ENCODE data around the gene OR2V2.
"Not testable (repeated sequence)": the region's sequence is repeated elsewhere in the genome, so short reads cannot be mapped to it uniquely, and the experiment has no call there.

Gene OR2V2

GRCh38 chr5:181149806-181150733 lies 2.7 kb downstream of the OR2V2 start:
- DNase-seq = no peak

GRCh38 chr5:181151146-181151545 lies 3.8 kb downstream of the OR2V2 start:
- no peak for DNase-seq

GRCh38 chr5:181152406-181152805 lies 5.0 kb downstream of the OR2V2 start:
- DNase-seq = no peak

- DNase-seq = no peak
Observed at GRCh38 chr5:181153814-181154213, 6.4 kb downstream of the OR2V2 start.

- DNase-seq = no peak
Observed at GRCh38 chr5:181156758-181157157, 9.4 kb downstream of the OR2V2 start.

GRCh38 chr5:181158869-181159268 lies 11.5 kb downstream of the OR2V2 start:
- DNase-seq = no peak

GRCh38 chr5:181159286-181160151 lies 12.1 kb downstream of the OR2V2 start:
- no peak for DNase-seq

GRCh38 chr5:181160152-181160754 lies 12.9 kb downstream of the OR2V2 start:
- DNase-seq = no peak

- DNase-seq = not testable (repeated sequence)
Observed at GRCh38 chr5:181160755-181161533, 13.6 kb downstream of the OR2V2 start.

- DNase-seq = no peak
Observed at GRCh38 chr5:181161534-181162175, 14.3 kb downstream of the OR2V2 start.

GRCh38 chr5:181163487-181164075 lies 16.2 kb downstream of the OR2V2 start:
- DNase-seq = no peak

- no peak for DNase-seq
Observed at GRCh38 chr5:181164076-181164952, 16.9 kb downstream of the OR2V2 start.

GRCh38 chr5:181166812-181167733 lies 19.7 kb downstream of the OR2V2 start:
- DNase-seq = no peak

- DNase-seq = no peak
Observed at GRCh38 chr5:181167814-181168488, 20.6 kb downstream of the OR2V2 start.

- DNase-seq = no peak
Observed at GRCh38 chr5:181168595-181169118, 21.3 kb downstream of the OR2V2 start.

GRCh38 chr5:181169459-181170236 lies 22.3 kb downstream of the OR2V2 start:
- not testable (repeated sequence) for DNase-seq

GRCh38 chr5:181170237-181170825 lies 22.9 kb downstream of the OR2V2 start:
- DNase-seq = no peak
